Fibroblast of lung (primary cell): ENCODE results near the gene KLF15. TPM values are rescaled to one million over a fixed set of nuclear protein-coding genes. Genes with fewer than 3 reads are reported as not detected.

Experiments
- DNase-seq, 2 donors: peaks; one replicate each; pipeline versions ENCODE4 v3.0.0 to v3.0.0-alpha.2; 2010; ENCODE audit warnings: low read depth in 2 of 2
- H2AFZ ChIP-seq: 2 replicates; pipeline ENCODE4 v1.5.1; 2012; ENCODE audit warnings: low read length, control low read depth, inconsistent platforms
- H3K27ac ChIP-seq: 2 replicates; pipeline ENCODE4 v1.5.1; 2011; ENCODE audit warnings: low read length, control low read depth; ENCODE audit not compliant: insufficient read depth
- H3K27me3 ChIP-seq: 2 replicates; pipeline ENCODE4 v1.5.1; 2011; ENCODE audit warnings: mild to moderate bottlenecking, low read length; ENCODE audit not compliant: control insufficient read depth, insufficient read depth
- H3K36me3 ChIP-seq: 2 replicates; pipeline ENCODE4 v1.5.1; 2011; ENCODE audit warnings: low read length; ENCODE audit not compliant: control insufficient read depth, insufficient read depth
- H3K4me1 ChIP-seq: 2 replicates; pipeline ENCODE4 v1.5.1; 2011; ENCODE audit warnings: low read length; ENCODE audit not compliant: control insufficient read depth, insufficient read depth; ENCODE audit errors: extremely low read depth
- H3K4me2 ChIP-seq: 2 replicates; pipeline ENCODE4 v1.5.1; 2011; ENCODE audit warnings: low read length, control low read depth; ENCODE audit not compliant: insufficient read depth; ENCODE audit errors: extremely low read depth
- H3K4me3 ChIP-seq, 4 experiments: fragments of 200-600 bp in 1 of 4; sonication (generic) in 1 of 4; replicated peaks in 1 of 4; 2 replicates each; pipeline ENCODE4 v1.5.1; 2011 to 2016; ENCODE audit warnings: low read length in 4 of 4, low read depth in 3 of 4, mild to moderate bottlenecking in 3 of 4, control low read depth in 2 of 4, inconsistent platforms in 1 of 4, mixed read lengths in 1 of 4; ENCODE audit not compliant: insufficient read depth in 1 of 4; ENCODE audit errors: control extremely low read depth in 1 of 4
- H3K79me2 ChIP-seq: 2 replicates; pipeline ENCODE4 v1.5.1; 2012; ENCODE audit warnings: mild to moderate bottlenecking, low read length, inconsistent platforms; ENCODE audit not compliant: control insufficient read depth, insufficient read depth
- H3K9ac ChIP-seq: 2 replicates; pipeline ENCODE4 v1.5.1; 2011; ENCODE audit warnings: mild to moderate bottlenecking, low read length, control low read depth; ENCODE audit not compliant: insufficient read depth
- H3K9me3 ChIP-seq: 2 replicates; pipeline ENCODE4 v1.5.1; 2012; ENCODE audit warnings: low read depth, low read length; ENCODE audit not compliant: control insufficient read depth, insufficient read depth
- H4K20me1 ChIP-seq: 2 replicates; pipeline ENCODE4 v1.5.1; 2011; ENCODE audit warnings: low read length; ENCODE audit not compliant: control insufficient read depth, insufficient read depth; ENCODE audit errors: extremely low read depth
- EZH2 ChIP-seq: IDR thresholded peaks from 2 replicates; pipeline ENCODE4 v1.5.1; 2012; ENCODE audit warnings: low read length, control low read depth, mild to moderate bottlenecking; ENCODE audit errors: missing control alignments
- polyA plus RNA-seq, 2 donors: library from polyadenylated mRNA; depleted of rRNA in 1 of 2; stranded (reverse) in 1 of 2; unstranded in 1 of 2; fragments of >200 nt; gene quantifications; 2 replicates each; pipeline ENCODE4 v1.2.1, GENCODE V29; 2011 to 2012; ENCODE audit warnings: missing spikeins in 1 of 2
- total RNA-seq: library from RNA; depleted of rRNA; stranded (reverse); fragments of >200 nt; gene quantifications from 2 replicates; pipeline ENCODE4 v1.2.1, GENCODE V29; 2014
- TF ChIP-seq, protein P1 (sequence below), 2 donors: IDR thresholded peaks in 1 of 2; conservative IDR thresholded peaks in 1 of 2; 1 replicate in 1 of 2; 2 replicates in 1 of 2; pipeline ENCODE4 v1.5.1; 2011 to 2012; ENCODE audit warnings: low read length in 2 of 2, control low read depth in 1 of 2, inconsistent platforms in 1 of 2, low read depth in 1 of 2, mild to moderate bottlenecking in 1 of 2

KLF15 gene
- total and polyA plus RNA-seq, 2 donors (not counting 1 experiment from before 2014, with no cell fraction given) = 0.15 to 4.1 TPM

DNA sequence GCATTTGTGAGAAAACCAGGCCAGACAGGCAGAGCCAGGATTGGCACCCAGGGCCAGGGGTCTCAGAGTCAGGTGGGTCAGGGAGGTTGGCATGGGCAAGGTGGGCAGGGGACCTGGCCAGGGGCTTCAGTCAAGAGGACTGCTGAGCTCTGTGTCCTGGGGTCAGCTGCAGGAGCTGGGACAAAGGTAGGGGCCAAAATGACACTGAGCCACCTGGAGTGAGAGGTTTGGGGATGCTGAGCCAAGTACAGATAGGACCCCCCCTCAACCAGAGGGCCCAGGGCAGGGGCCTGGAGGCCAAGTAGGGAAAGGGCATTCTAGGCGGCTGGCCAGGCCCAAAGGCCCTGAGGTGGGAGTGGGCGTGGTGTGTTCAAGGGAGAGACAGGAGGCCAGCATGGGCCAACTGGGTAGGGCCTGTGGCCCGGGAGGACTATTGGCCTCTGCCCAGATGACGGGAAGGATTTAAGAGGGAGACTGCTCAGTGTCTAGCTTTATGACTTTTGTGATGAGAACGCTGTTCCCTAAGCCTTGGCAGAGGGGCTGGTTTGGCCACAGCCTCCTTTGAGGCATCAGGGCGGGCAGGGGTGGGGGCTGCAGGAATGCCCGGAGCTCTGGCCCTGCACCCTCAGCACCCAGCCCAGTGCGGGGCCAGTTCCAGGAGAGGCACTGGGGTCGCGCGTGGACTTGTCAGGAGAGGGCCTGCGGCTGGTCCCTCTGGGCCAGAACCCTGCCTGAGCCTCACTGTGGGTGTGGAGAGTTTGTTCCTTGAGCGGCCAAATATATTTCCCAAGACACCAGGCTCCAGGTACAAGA lies 40.6 kb upstream of the KLF15 start:
- Histone ChIP-seq H3K4me2 (no peak overlapping the region), H3K79me2 (no peaks in the 10 kb centered on the region), H3K9ac (no peak overlapping the region), H3K4me1 (no peaks in the 10 kb centered on the region), H3K36me3 (no peaks in the 10 kb centered on the region), H4K20me1 (no peaks in the 10 kb centered on the region), H3K9me3 (no peaks in the 10 kb centered on the region), H3K27ac (no peak overlapping the region), H3K27me3 (peaks cover 15% of the 10 kb centered on the region), H2AFZ (no peak overlapping the region), H3K4me3 (no peak overlapping the region)
- TF ChIP-seq, protein P1, sequence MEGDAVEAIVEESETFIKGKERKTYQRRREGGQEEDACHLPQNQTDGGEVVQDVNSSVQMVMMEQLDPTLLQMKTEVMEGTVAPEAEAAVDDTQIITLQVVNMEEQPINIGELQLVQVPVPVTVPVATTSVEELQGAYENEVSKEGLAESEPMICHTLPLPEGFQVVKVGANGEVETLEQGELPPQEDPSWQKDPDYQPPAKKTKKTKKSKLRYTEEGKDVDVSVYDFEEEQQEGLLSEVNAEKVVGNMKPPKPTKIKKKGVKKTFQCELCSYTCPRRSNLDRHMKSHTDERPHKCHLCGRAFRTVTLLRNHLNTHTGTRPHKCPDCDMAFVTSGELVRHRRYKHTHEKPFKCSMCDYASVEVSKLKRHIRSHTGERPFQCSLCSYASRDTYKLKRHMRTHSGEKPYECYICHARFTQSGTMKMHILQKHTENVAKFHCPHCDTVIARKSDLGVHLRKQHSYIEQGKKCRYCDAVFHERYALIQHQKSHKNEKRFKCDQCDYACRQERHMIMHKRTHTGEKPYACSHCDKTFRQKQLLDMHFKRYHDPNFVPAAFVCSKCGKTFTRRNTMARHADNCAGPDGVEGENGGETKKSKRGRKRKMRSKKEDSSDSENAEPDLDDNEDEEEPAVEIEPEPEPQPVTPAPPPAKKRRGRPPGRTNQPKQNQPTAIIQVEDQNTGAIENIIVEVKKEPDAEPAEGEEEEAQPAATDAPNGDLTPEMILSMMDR (conservative IDR thresholded peaks at IDR 0.05 in 1 of 2, IDR thresholded peaks at IDR 0.05 in 1 of 2; ENCODE audit: low read depth in 1 of 2, low read length in 2 of 2) = no peak
- TF ChIP-seq EZH2 = no peak
- DNase-seq = no peak

DNA sequence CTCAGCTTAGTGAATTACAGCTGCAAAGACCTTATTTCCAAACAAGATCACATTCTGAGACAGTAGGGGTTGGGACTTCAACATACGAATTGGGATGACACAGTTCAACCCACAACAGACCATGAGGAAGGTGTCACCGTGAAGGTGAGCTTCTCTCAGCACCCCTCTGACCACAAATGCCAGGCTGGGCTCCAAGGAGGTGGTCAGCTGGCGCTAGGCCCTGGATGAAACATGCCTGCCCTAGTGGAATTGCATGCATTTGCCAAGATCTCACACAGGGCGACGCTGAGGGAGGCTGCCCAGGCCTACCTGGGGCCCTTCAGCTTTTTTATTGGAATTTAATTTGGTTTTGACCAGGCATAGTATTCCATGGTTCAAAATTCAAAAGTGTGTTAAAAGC lies 39.3 kb upstream of the KLF15 start:
- no peak overlapping the region for H3K4me3 ChIP-seq
- no peaks in the 10 kb centered on the region for H3K9me3 ChIP-seq
- no peak overlapping the region for H3K27ac ChIP-seq
- H3K9ac ChIP-seq = no peak overlapping the region
- H4K20me1 ChIP-seq = no peaks in the 10 kb centered on the region
- no peak overlapping the region for H2AFZ ChIP-seq
- DNase-seq = no peak
- peaks cover 16% of the 10 kb centered on the region for H3K27me3 ChIP-seq
- H3K36me3 ChIP-seq = no peaks in the 10 kb centered on the region
- H3K79me2 ChIP-seq = no peaks in the 10 kb centered on the region
- no peak overlapping the region for H3K4me2 ChIP-seq
- TF ChIP-seq, protein P1 (conservative IDR thresholded peaks at IDR 0.05 in 1 of 2, IDR thresholded peaks at IDR 0.05 in 1 of 2; ENCODE audit: low read depth in 1 of 2, low read length in 2 of 2) = no peak
- no peak for TF ChIP-seq EZH2
- H3K4me1 ChIP-seq = no peaks in the 10 kb centered on the region

DNA sequence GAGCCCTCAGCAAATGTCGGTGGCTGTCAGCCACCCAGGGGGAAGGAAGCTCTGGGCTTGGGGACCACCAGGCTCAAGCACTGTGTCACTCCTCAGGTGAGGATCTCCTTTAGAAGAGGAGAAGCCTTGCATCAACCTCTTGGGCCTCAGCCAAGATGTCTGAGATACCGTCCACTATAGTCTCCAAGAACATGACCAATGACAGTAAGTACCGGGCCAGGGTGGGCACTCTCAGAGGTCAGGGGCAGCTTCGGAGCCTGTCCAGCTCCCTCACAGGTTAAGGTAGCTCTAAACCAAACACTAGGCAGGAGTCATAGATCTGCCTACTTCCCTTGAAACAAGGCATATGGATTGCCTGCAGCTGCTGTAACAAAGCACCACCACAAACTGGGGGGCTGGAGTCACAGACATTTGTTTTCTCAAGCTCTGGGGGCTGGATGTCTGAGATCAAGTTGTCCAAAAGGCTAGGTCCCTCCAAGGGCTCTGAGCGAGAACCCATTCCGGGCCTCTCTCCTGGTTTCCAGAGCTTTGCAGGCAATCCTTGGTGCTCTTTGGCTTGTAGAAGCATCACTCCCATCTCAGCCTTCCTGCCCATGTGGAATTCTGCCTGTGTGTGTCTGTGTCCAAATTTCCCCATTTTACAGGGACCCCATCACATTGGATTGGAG lies 38.8 kb upstream of the KLF15 start:
- DNase-seq = no peak
- Histone ChIP-seq H3K9ac (no peak overlapping the region), H2AFZ (no peak overlapping the region), H3K27ac (no peak overlapping the region), H3K36me3 (no peaks in the 10 kb centered on the region), H3K79me2 (no peaks in the 10 kb centered on the region), H3K4me2 (no peak overlapping the region), H4K20me1 (no peaks in the 10 kb centered on the region), H3K4me3 (no peak overlapping the region), H3K9me3 (no peaks in the 10 kb centered on the region), H3K4me1 (no peaks in the 10 kb centered on the region), H3K27me3 (peaks cover 16% of the 10 kb centered on the region)
- TF ChIP-seq, protein P1 (conservative IDR thresholded peaks at IDR 0.05 in 1 of 2, IDR thresholded peaks at IDR 0.05 in 1 of 2; ENCODE audit: low read depth in 1 of 2, low read length in 2 of 2) = no peak
- TF ChIP-seq EZH2 = no peak
